Spleen (tissue), 11 donors: Measurements from ENCODE around the gene CNKSR2. TPM values are rescaled to one million over a fixed set of nuclear protein-coding genes. Genes with fewer than 3 reads are reported as not detected.

Source experiments
- DNase-seq: peaks from one replicate; pipeline ENCODE4 v3.0.0-alpha.2; 2020
- H3K27ac ChIP-seq, 8 donors: fragments of 200-600 bp; sonication (generic) in 7 of 8; 1 replicate in 4 of 8; 2 replicates in 4 of 8; pipeline versions ENCODE4 v1.5.0 to v1.8.0; 2016 to 2021; ENCODE audit warnings: inconsistent platforms in 4 of 8, mild to moderate bottlenecking in 4 of 8, moderate library complexity in 1 of 8
- H3K27me3 ChIP-seq, 7 donors: fragments of 200-600 bp; sonication (generic) in 6 of 7; replicated peaks in 1 of 7; 1 replicate in 4 of 7; 2 replicates in 3 of 7; pipeline versions ENCODE4 v1.5.0 to v1.8.0; 2016 to 2021; ENCODE audit warnings: inconsistent platforms in 3 of 7, mild to moderate bottlenecking in 1 of 7
- H3K36me3 ChIP-seq, 6 donors: fragments of 200-600 bp; sonication (generic) in 5 of 6; 1 replicate in 4 of 6; 2 replicates in 2 of 6; pipeline versions ENCODE4 v1.5.0 to v1.8.0; 2016 to 2021; ENCODE audit warnings: inconsistent platforms in 2 of 6
- H3K4me1 ChIP-seq, 6 donors: fragments of 200-600 bp; sonication (generic) in 5 of 6; 1 replicate in 3 of 6; 2 replicates in 3 of 6; pipeline versions ENCODE4 v1.5.0 to v1.8.0; 2016 to 2021; ENCODE audit warnings: inconsistent platforms in 3 of 6
- H3K4me3 ChIP-seq, 8 donors: fragments of 200-600 bp; sonication (generic) in 7 of 8; 1 replicate in 4 of 8; 2 replicates in 4 of 8; pipeline versions ENCODE4 v1.5.0 to v1.8.0; 2016 to 2021; ENCODE audit warnings: inconsistent platforms in 4 of 8, mild to moderate bottlenecking in 4 of 8, moderate library complexity in 2 of 8
- H3K9me3 ChIP-seq, 8 donors: fragments of 200-600 bp; sonication (generic) in 7 of 8; 1 replicate in 4 of 8; 2 replicates in 4 of 8; pipeline versions ENCODE4 v1.5.0 to v1.8.0; 2016 to 2021; ENCODE audit warnings: inconsistent platforms in 4 of 8
- CTCF ChIP-seq, 11 experiments: fragments of 200-600 bp in 7 of 11; fragments of 450-650 bp in 4 of 11; sonication (generic) in 4 of 11; IDR thresholded peaks in 8 of 11; conservative IDR thresholded peaks in 3 of 11; 1 replicate in 7 of 11; 2 replicates in 4 of 11; pipeline versions ENCODE4 v1.4.0 to v1.8.0; 2016 to 2021; ENCODE audit warnings: antibody characterized with exemption in 11 of 11, inconsistent platforms in 4 of 11, mild to moderate bottlenecking in 1 of 11
- POLR2A ChIP-seq, 3 donors: fragments of 450-650 bp; IDR thresholded peaks; one replicate each; pipeline ENCODE4 v1.5.1; 2017; ENCODE audit warnings: antibody characterized with exemption in 3 of 3, mild to moderate bottlenecking in 1 of 3
- POLR2AphosphoS5 ChIP-seq, 3 donors: sonication (generic); formaldehyde crosslinking; IDR thresholded peaks; one replicate each; pipeline ENCODE4 v1.5.1; 2017; ENCODE audit warnings: antibody characterized with exemption in 3 of 3
- WGBS, 5 donors: extraction: QIAGEN DNeasy Blood & Tissue Kit in 3 of 5; methylation state at CpG; one replicate each; pipeline versions ENCODE4 v1.1.5 to v1.1.7; 2013 to 2018; 5-methylcytosine and 5-hydroxymethylcytosine counted together
- intact Hi-C: fragments of 100-400 bp; cut with DNase I; formaldehyde crosslinking; loops from one replicate; pipeline ENCODE4 v1.15.0; 2023; ENCODE audit warnings: low total_unique reads
- polyA plus RNA-seq, 3 donors: library from polyadenylated mRNA; stranded (reverse); fragments of 200-250 nt; gene quantifications; one replicate each; pipeline ENCODE4 v1.2.1, GENCODE V29; 2013
- total RNA-seq, 7 donors: library from RNA; depleted of rRNA in 3 of 7; stranded (reverse); fragments of >200 nt in 3 of 7; fragmentation: NEBNext Ultra II Directional in 4 of 7; extraction: Animal tissue kit (Norgen Biotek cat#: 25700) in 4 of 7; gene quantifications; one replicate each; pipeline versions ENCODE4 v1.1.0 to v1.2.1, GENCODE V29; 2016 to 2021
- donor health status: healthy with polysubstance abuse.
- donor health status: DM: no; HTN: no; CAD: no; lungs with moderate emphysema.
- donor health status: DM: no; HTN: no; CAD: no.
- donor health status: Bipolar disorder and iron deficiency.
- donor health status: healthy.
- donor health status: DM: no; HTN: no; CAD: no.
- donor health status: DM: yes; HTN: yes; CAD: no.

CNKSR2 gene
- total and polyA plus RNA-seq, 10 donors = 1.6 to 16.8 (median 6.0) TPM

- no peaks in the 10 kb centered on the region for H3K27me3 ChIP-seq
- no peak for DNase-seq
- intact Hi-C loops = no loop called here
- no peak for TF ChIP-seq CTCF (IDR thresholded peaks at IDR 0.05 in 8 of 11, conservative IDR thresholded peaks at IDR 0.05 in 3 of 11)
- no peak for TF ChIP-seq POLR2AphosphoS5 (IDR thresholded peaks at IDR 0.05)
- TF ChIP-seq POLR2A (IDR thresholded peaks at IDR 0.05) = no peak
- H3K4me3 ChIP-seq = no peak overlapping the region
- no peak overlapping the region for H3K27ac ChIP-seq
- no peaks in the 10 kb centered on the region for H3K36me3 ChIP-seq
- no peaks in the 10 kb centered on the region for H3K9me3 ChIP-seq
- no peaks in the 10 kb centered on the region for H3K4me1 ChIP-seq
Measured at GRCh38 chrX:21645431-21645830, 271.2 kb downstream of the CNKSR2 start.

GRCh38 chrX:21645886-21646285 is 271.7 kb downstream of the CNKSR2 start:
- Histone ChIP-seq H3K4me1 (no peaks in the 10 kb centered on the region), H3K9me3 (no peaks in the 10 kb centered on the region), H3K27me3 (no peaks in the 10 kb centered on the region), H3K36me3 (no peaks in the 10 kb centered on the region), H3K4me3 (no peak overlapping the region), H3K27ac (no peak overlapping the region)
- intact Hi-C loops = no loop called here
- 63 to 93% (median 89%) methylated on average over 3 of the region's 3 CpGs for WGBS, 5 donors
- TF ChIP-seq CTCF (IDR thresholded peaks at IDR 0.05 in 8 of 11, conservative IDR thresholded peaks at IDR 0.05 in 3 of 11) (no peak), POLR2AphosphoS5 (IDR thresholded peaks at IDR 0.05) (no peak), POLR2A (IDR thresholded peaks at IDR 0.05) (no peak)
- no peak for DNase-seq

GRCh38 chrX:21655901-21656586 is 281.8 kb downstream of the CNKSR2 start:
- WGBS, 5 donors = 15 to 57% (median 27%) methylated on average over 12 to 76 of the region's 76 CpGs
- Histone ChIP-seq H3K36me3 (no peaks in the 10 kb centered on the region), H3K9me3 (peaks cover 0 to 7% (median 0%) of the 10 kb centered on the region in 8 donors), H3K27ac (peak overlapping the region in 6 of 8 donors; percentile 51 to 70 (median 57)), H3K27me3 (peaks cover 0 to 33% (median 25%) of the 10 kb centered on the region in 7 donors), H3K4me1 (peaks cover 0 to 8% (median 0%) of the 10 kb centered on the region in 6 donors), H3K4me3 (peak overlapping the region in 5 of 8 donors; percentile 8 to 51 (median 19))
- peak; percentile 73 for DNase-seq
- intact Hi-C loops = no loop called here
- peak in 2 of 3 donors; percentile 33 to 63 for TF ChIP-seq POLR2AphosphoS5 (IDR thresholded peaks at IDR 0.05)
- no peak for TF ChIP-seq CTCF (IDR thresholded peaks at IDR 0.05 in 8 of 11, conservative IDR thresholded peaks at IDR 0.05 in 3 of 11)
- no peak for TF ChIP-seq POLR2A (IDR thresholded peaks at IDR 0.05)

- peak overlapping the region in 5 of 8 donors; percentile 8 to 51 (median 19) for H3K4me3 ChIP-seq
- H3K4me1 ChIP-seq = peaks cover 0 to 8% (median 0%) of the 10 kb centered on the region in 6 donors
- H3K36me3 ChIP-seq = no peaks in the 10 kb centered on the region
- peak overlapping the region in 4 of 8 donors; percentile 51 to 70 (median 56) for H3K27ac ChIP-seq
- DNase-seq = peak; percentile 72
- intact Hi-C loops = no loop called here
- 12 to 66% (median 48%) methylated on average over 14 to 61 of the region's 61 CpGs for WGBS, 5 donors
- H3K27me3 ChIP-seq = peaks cover 0 to 34% (median 25%) of the 10 kb centered on the region in 7 donors
- TF ChIP-seq CTCF (IDR thresholded peaks at IDR 0.05 in 8 of 11, conservative IDR thresholded peaks at IDR 0.05 in 3 of 11) (no peak), POLR2A (IDR thresholded peaks at IDR 0.05) (no peak), POLR2AphosphoS5 (IDR thresholded peaks at IDR 0.05) (no peak)
- peaks cover 0 to 7% (median 0%) of the 10 kb centered on the region in 8 donors for H3K9me3 ChIP-seq
Measured at GRCh38 chrX:21656587-21657317, 282.5 kb downstream of the CNKSR2 start.
